NCI-H226 (cell line): Measurements from ENCODE around the gene CT45A9.
"Not testable (repeated sequence)": the region's sequence is repeated elsewhere in the genome, so short reads cannot be mapped to it uniquely, and the experiment has no call there.

Source experiments
- DNase-seq: peaks from one replicate; pipeline ENCODE4 v3.0.0-alpha.2; 2015

The CT45A9 gene, protein sequence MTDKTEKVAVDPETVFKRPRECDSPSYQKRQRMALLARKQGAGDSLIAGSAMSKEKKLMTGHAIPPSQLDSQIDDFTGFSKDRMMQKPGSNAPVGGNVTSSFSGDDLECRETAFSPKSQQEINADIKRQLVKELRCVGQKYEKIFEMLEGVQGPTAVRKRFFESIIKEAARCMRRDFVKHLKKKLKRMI

GRCh38 chrX:135871712-135872111 lies at the start of gene CT45A9:
Gene CT45A9, minus strand, starts transcription at chrX:135871812. Its CDS starts 3,751 bp downstream, at chrX:135868061.
- not testable (repeated sequence) for DNase-seq

DNA sequence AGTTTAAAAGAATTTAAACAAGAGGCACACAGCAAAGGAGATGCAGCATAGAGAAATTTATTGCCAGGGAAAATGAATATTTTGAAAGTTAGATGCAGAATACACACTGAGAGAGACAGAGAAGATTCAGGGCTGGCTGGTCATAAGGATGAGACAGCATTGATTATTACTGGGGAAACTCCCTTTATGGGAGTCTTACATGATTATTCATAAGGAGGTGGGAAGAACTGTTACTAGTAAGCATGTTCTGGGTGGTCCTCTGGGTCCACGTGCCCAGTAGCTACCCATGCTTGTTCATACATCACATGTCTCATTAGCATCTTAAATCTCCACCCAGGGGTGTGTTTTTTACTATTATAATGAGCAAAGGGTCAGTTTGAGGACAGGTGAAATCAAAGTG lies 48.9 kb upstream of the CT45A9 start:
- not testable (repeated sequence) for DNase-seq

- DNase-seq = no peak
These were observed 42.8 kb upstream of the CT45A9 start for GRCh38 chrX:135914404-135914803.

DNA sequence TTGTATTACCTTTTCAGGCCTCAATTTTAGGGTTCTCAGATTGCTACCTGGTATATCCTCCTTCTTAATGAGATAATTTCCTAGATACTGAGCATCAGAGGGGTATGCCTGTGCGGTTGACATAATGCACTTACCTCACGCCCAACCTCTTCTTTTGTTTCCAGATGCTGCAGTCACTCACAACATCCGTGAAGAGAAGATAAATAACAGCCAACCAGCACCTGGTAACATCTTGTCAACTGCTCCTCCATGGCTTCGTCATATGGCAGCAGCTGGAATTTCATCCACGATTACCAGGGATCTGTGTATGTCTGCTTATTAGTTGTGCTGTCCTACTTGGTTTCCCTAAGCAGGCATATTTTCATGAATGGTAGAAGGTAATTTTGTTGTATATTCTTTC lies 38.6 kb upstream of the CT45A9 start:
- DNase-seq = no peak

GRCh38 chrX:135893294-135893817 lies 21.7 kb upstream of the CT45A9 start, which contains the start of the genes CT45A10 and SAGE1:
Gene CT45A10, minus strand, starts transcription at chrX:135893444. Its CDS starts 8,100 bp downstream, at chrX:135885344.
Gene SAGE1, plus strand, starts transcription at chrX:135893716. Its CDS starts 2,527 bp downstream, at chrX:135896243.
- DNase-seq = no peak

DNA sequence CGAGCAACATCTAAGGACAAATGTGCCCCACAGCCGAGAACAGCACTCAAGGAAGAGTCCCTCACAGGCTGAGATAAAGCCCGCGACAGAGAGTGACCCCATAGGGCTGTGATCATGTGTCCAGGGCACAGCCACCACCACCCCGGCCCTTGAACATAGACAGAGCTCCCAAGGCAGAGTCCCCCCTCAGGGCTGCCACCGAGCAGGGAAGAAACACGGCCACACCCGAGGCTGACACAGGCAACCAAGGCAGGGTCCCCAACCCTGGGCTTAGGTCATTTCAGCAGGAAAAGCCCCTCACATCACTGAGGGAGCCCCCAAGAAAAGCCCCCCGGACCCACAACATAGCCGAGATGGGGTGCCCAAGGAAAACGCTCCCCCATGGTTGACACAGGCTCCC lies 21.2 kb upstream of the CT45A9 start:
- DNase-seq = no peak

DNA sequence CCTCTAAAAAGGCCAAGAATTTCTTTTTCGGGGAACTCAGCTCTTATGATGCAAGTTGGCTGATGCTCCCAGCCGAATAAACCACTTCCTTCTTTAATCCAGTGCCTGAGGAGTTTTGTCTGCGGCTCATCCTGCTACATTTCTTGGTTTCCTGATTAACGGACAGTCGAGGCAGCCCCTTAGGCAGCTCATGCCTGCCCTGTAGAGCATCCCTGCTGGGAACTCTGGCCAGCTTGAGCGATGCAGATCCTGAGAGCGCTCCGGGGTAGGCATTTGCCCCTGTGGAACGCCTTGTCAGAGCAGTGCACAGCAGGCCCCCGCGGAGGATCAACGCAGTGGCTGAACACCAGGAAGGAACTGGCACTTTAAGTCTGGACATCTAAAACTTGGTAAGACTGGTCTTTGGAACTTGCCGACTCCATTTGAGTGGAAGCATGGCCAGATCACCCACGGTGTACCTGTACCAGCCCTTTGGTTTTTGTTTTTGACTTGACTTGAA lies 18.5 kb upstream of the CT45A9 start:
- no peak for DNase-seq

DNA sequence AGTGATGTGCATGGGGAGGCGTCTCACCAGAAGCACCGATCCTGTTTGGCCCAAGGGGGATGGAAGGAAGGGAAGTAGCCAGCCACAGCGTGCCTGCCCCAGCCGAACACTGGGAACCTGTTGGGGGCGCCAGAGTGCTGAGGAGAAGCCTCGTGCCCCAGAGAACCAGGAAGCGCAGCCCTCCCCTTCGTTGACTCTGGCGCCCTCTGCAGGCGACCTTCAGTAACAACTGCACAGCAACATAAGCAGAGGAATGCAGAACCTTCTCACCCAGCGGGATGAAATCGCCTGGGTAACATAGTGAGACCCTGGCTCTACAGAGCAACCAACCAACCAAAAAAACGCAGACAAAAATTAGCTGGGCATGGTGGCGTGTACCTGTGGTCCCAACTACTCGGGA lies 17.4 kb upstream of the CT45A9 start:
- not testable (repeated sequence) for DNase-seq

- not testable (repeated sequence) for DNase-seq
These were observed 16.6 kb upstream of the CT45A9 start for GRCh38 chrX:135888230-135888629.

DNA sequence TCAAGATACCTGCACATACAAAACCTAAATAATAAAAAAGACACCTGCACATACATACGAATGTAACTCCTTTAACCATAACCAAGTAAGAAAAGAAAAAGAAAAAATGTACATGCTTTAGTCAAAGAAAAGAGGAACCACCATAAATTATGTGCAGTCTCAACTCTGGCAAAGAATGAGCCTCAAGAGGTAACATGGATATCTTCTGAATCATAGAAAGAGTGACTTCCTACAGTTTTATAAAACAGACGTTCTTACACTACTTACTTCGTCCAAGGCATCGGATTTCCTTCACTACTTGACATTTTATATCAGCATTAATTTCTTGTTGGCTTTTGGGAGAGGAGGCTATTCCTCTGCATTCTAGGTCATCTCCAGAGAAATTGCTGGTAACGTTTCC lies 11.1 kb upstream of the CT45A9 start:
- not testable (repeated sequence) for DNase-seq

DNA sequence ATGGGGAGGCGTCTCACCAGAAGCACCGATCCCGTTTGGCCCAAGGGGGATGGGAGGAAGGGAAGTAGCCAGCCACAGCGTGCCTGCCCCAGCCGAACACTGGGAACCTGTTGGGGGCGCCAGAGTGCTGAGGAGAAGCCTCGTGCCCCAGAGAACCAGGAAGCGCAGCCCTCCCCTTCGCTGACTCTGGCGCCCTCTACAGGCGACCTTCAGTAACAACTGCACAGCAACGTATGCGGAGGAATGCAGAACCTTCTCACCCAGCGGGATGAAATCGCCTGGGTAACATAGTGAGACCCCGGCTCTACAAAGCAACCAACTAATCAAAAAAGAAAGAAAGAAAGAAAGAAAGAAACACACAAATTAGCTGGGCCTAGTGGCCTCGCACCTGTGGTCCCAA lies 17.2 kb downstream of the CT45A9 start, which contains the start of gene CT45A8:
CT45A8 (minus strand) TSS at position 101 of the 400 bp plus-strand sequence. CDS start 3,755 bp downstream, outside the sequence.
- not testable (repeated sequence) for DNase-seq

DNA sequence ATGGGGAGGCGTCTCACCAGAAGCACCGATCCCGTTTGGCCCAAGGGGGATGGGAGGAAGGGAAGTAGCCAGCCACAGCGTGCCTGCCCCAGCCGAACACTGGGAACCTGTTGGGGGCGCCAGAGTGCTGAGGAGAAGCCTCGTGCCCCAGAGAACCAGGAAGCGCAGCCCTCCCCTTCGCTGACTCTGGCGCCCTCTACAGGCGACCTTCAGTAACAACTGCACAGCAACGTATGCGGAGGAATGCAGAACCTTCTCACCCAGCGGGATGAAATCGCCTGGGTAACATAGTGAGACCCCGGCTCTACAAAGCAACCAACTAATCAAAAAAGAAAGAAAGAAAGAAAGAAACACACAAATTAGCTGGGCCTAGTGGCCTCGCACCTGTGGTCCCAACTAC lies 34.4 kb downstream of the CT45A9 start, which contains the start of gene CT45A7:
CT45A7 (minus strand) TSS at position 101 of the 400 bp plus-strand sequence. CDS start 3,747 bp downstream, outside the sequence.
- not testable (repeated sequence) for DNase-seq

DNA sequence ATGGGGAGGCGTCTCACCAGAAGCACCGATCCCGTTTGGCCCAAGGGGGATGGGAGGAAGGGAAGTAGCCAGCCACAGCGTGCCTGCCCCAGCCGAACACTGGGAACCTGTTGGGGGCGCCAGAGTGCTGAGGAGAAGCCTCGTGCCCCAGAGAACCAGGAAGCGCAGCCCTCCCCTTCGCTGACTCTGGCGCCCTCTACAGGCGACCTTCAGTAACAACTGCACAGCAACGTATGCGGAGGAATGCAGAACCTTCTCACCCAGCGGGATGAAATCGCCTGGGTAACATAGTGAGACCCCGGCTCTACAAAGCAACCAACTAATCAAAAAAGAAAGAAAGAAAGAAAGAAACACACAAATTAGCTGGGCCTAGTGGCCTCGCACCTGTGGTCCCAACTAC lies 51.7 kb downstream of the CT45A9 start, which contains the start of gene CT45A2:
CT45A2 (minus strand) TSS at position 101 of the 400 bp plus-strand sequence. CDS start 3,747 bp downstream, outside the sequence.
- not testable (repeated sequence) for DNase-seq
